Activated CD8-positive, alpha-beta T cell treated with anti-CD3 and anti-CD28 coated beads, Interleukin-2, amount 10 ng/mL, durations not matched to agents 7 days and 5 days (primary cell): ENCODE data around the gene CHRND. TPM values are rescaled to one million over a fixed set of nuclear protein-coding genes. Genes with fewer than 3 reads are reported as not detected.

Source experiments
- ATAC-seq: fragments of 150-1000 bp; cut with Tn5 transposase; one replicate; pipeline ENCODE4 v1.10.0; 2021; ENCODE audit warnings: moderate library complexity
- CTCF ChIA-PET: fragments of 350-600 bp; sonication (Branson Sonifier 250); formaldehyde crosslinking; loops from one replicate; lab custom pipeline; 2021; ENCODE audit warnings: antibody characterized with exemption; lab: Charles Lee
- POLR2A ChIA-PET: fragments of 350-600 bp; sonication (Branson Sonifier 250); formaldehyde crosslinking; loops from one replicate; lab custom pipeline; 2021; ENCODE audit warnings: antibody characterized with exemption; lab: Charles Lee
- DNase-seq: peaks from one replicate; pipeline ENCODE4 v3.0.0-alpha.2; 2020
- H3K27ac Mint-ChIP-seq: one replicate; pipeline ENCODE4 v1.8.0; 2021; ENCODE audit warnings: mild to moderate bottlenecking, mixed read lengths
- H3K27me3 Mint-ChIP-seq: one replicate; pipeline ENCODE4 v1.8.0; 2021; ENCODE audit warnings: low read depth, mixed read lengths
- H3K36me3 Mint-ChIP-seq: one replicate; pipeline ENCODE4 v1.8.0; 2021; ENCODE audit warnings: low read depth, mixed read lengths
- H3K4me1 Mint-ChIP-seq: one replicate; pipeline ENCODE4 v1.8.0; 2021; ENCODE audit warnings: low read depth, mixed read lengths
- H3K4me3 Mint-ChIP-seq: one replicate; pipeline ENCODE4 v1.8.0; 2021; ENCODE audit warnings: mild to moderate bottlenecking, mixed read lengths
- H3K9me3 Mint-ChIP-seq: one replicate; pipeline ENCODE4 v1.8.0; 2022; ENCODE audit warnings: mixed read lengths; ENCODE audit not compliant: insufficient read depth
- total RNA-seq, 2 experiments: library from RNA; stranded (reverse); gene quantifications; one replicate each; pipeline ENCODE4 v1.2.3, GENCODE V29; 2021

CHRND gene
- total RNA-seq, 2 experiments from 2014 or later: not detected

- Mint-ChIP-seq H3K4me3 (no peak overlapping the region), H3K27me3 (peaks cover 6% of the 10 kb centered on the region), H3K9me3 (no peaks in the 10 kb centered on the region), H3K27ac (no peak overlapping the region), H3K36me3 (no peaks in the 10 kb centered on the region), H3K4me1 (no peaks in the 10 kb centered on the region)
- CTCF ChIA-PET: no interaction called here
- ATAC-seq (no peak), DNase-seq (no peak)
- POLR2A ChIA-PET: no interaction called here
These were observed 10.3 kb upstream of the CHRND start for GRCh38 chr2:232515639-232516038.

- ATAC-seq (no peak), DNase-seq (no peak)
- Mint-ChIP-seq H3K9me3 (no peaks in the 10 kb centered on the region), H3K4me1 (peaks cover 2% of the 10 kb centered on the region), H3K27me3 (peaks cover 9% of the 10 kb centered on the region), H3K4me3 (no peak overlapping the region), H3K27ac (no peak overlapping the region), H3K36me3 (no peaks in the 10 kb centered on the region)
- ChIA-PET POLR2A (no interaction called here), CTCF (no interaction called here)
These were observed 9.4 kb upstream of the CHRND start for GRCh38 chr2:232516551-232516950.

GRCh38 chr2:232518844-232519243 lies 7.1 kb upstream of the CHRND start:
- Mint-ChIP-seq H3K9me3 (no peaks in the 10 kb centered on the region), H3K36me3 (no peaks in the 10 kb centered on the region), H3K4me3 (no peak overlapping the region), H3K27me3 (peaks cover 17% of the 10 kb centered on the region), H3K27ac (no peak overlapping the region), H3K4me1 (peaks cover 6% of the 10 kb centered on the region)
- ATAC-seq (no peak), DNase-seq (no peak)
- ChIA-PET POLR2A (no interaction called here), CTCF (no interaction called here)

- POLR2A ChIA-PET: no interaction called here
- Mint-ChIP-seq H3K27me3 (peaks cover 24% of the 10 kb centered on the region), H3K4me3 (no peak within 1 kb of the TSS), H3K27ac (no peak within 1 kb of the TSS), H3K4me1 (peaks cover 9% of the 10 kb centered on the region), H3K36me3 (no peaks in the 10 kb centered on the region), H3K9me3 (no peaks in the 10 kb centered on the region)
- CTCF ChIA-PET: interaction anchor here (2.4 kb wide), 1 partner anchor 73 kb away, joined by 11 read pairs; no protein-coding TSS in a partner anchor
- ATAC-seq (no peak), DNase-seq (no peak)
These were observed 6.2 kb upstream of the CHRND start, which contains the start of gene PRSS56 for GRCh38 chr2:232519581-232520438. Gene PRSS56 (plus strand): TSS chr2:232520388. CDS start chr2:232520599, 211 bp downstream.

GRCh38 chr2:232520489-232520888 lies 5.5 kb upstream of the CHRND start:
- no peak for DNase-seq
- no peaks in the 10 kb centered on the region for H3K36me3 Mint-ChIP-seq
- ChIA-PET POLR2A (no interaction called here), CTCF (interaction anchor here (2.4 kb wide), 1 partner anchor 73 kb away, joined by 11 read pairs; no protein-coding TSS in a partner anchor)
- H3K4me3 Mint-ChIP-seq: no peak overlapping the region
- H3K4me1 Mint-ChIP-seq: peaks cover 9% of the 10 kb centered on the region
- ATAC-seq: no peak
- H3K27me3 Mint-ChIP-seq: peaks cover 26% of the 10 kb centered on the region
- H3K9me3 Mint-ChIP-seq: no peaks in the 10 kb centered on the region
- no peak overlapping the region for H3K27ac Mint-ChIP-seq

- H3K4me3 Mint-ChIP-seq: no peak overlapping the region
- ChIA-PET CTCF (interaction anchor here (2.4 to 2.5 kb wide), 2 partner anchors 11 to 74 kb away, joined by 10 to 11 read pairs; no protein-coding TSS in a partner anchor), POLR2A (no interaction called here)
- no peaks in the 10 kb centered on the region for H3K9me3 Mint-ChIP-seq
- peaks cover 9% of the 10 kb centered on the region for H3K4me1 Mint-ChIP-seq
- no peak for ATAC-seq
- H3K36me3 Mint-ChIP-seq: no peaks in the 10 kb centered on the region
- no peak for DNase-seq
- peaks cover 26% of the 10 kb centered on the region for H3K27me3 Mint-ChIP-seq
- H3K27ac Mint-ChIP-seq: no peak overlapping the region
These were observed 4.9 kb upstream of the CHRND start for GRCh38 chr2:232521098-232521497.

GRCh38 chr2:232521959-232522622 lies 3.9 kb upstream of the CHRND start:
- POLR2A ChIA-PET: no interaction called here
- CTCF ChIA-PET: interaction anchor here (0.9 to 2.6 kb wide), 6 partner anchors 10 to 352 kb away, joined by 3 to 12 read pairs (median 8); no protein-coding TSS in a partner anchor

GRCh38 chr2:232522623-232523401 lies 3.1 kb upstream of the CHRND start:
- H3K36me3 Mint-ChIP-seq: no peaks in the 10 kb centered on the region
- no peak for DNase-seq
- H3K27me3 Mint-ChIP-seq: peaks cover 33% of the 10 kb centered on the region
- POLR2A ChIA-PET: no interaction called here
- no peak overlapping the region for H3K4me3 Mint-ChIP-seq
- peaks cover 9% of the 10 kb centered on the region for H3K4me1 Mint-ChIP-seq
- H3K27ac Mint-ChIP-seq: no peak overlapping the region
- no peaks in the 10 kb centered on the region for H3K9me3 Mint-ChIP-seq
- no peak for ATAC-seq
- CTCF ChIA-PET: interaction anchor here (0.9 to 2.6 kb wide), 6 partner anchors 9 to 352 kb away, joined by 3 to 12 read pairs (median 4); no protein-coding TSS in a partner anchor

More at GRCh38 chr2:232521959-232522622, 3.9 kb upstream of the CHRND start:
- ATAC-seq: peak; percentile 79
- H3K27me3 Mint-ChIP-seq: peaks cover 30% of the 10 kb centered on the region
- no peak overlapping the region for H3K4me3 Mint-ChIP-seq
- no peak overlapping the region for H3K27ac Mint-ChIP-seq
- peak; percentile 70 for DNase-seq
- no peaks in the 10 kb centered on the region for H3K9me3 Mint-ChIP-seq
- H3K36me3 Mint-ChIP-seq: no peaks in the 10 kb centered on the region
- peaks cover 9% of the 10 kb centered on the region for H3K4me1 Mint-ChIP-seq

- Mint-ChIP-seq H3K36me3 (no peaks in the 10 kb centered on the region), H3K4me1 (peaks cover 10% of the 10 kb centered on the region), H3K27ac (no peak overlapping the region), H3K27me3 (peaks cover 36% of the 10 kb centered on the region), H3K4me3 (no peak overlapping the region), H3K9me3 (no peaks in the 10 kb centered on the region)
- POLR2A ChIA-PET: no interaction called here
- CTCF ChIA-PET: interaction anchor here (1.0 to 2.6 kb wide), 6 partner anchors 9 to 110 kb away, joined by 3 to 12 read pairs (median 4); no protein-coding TSS in a partner anchor
- DNase-seq: no peak
- ATAC-seq: no peak
These were observed 2.6 kb upstream of the CHRND start for GRCh38 chr2:232523402-232523681.

GRCh38 chr2:232523682-232524597 lies 2.0 kb upstream of the CHRND start:
- H3K4me3 Mint-ChIP-seq: no peak overlapping the region
- ATAC-seq: peak; percentile 26
- CTCF ChIA-PET: interaction anchor here (1.0 to 2.6 kb wide), 3 partner anchors 73 to 111 kb away, joined by 3 to 12 read pairs (median 3); no protein-coding TSS in a partner anchor
- peak; percentile 41 for DNase-seq
- no peaks in the 10 kb centered on the region for H3K9me3 Mint-ChIP-seq
- no peaks in the 10 kb centered on the region for H3K36me3 Mint-ChIP-seq
- POLR2A ChIA-PET: no interaction called here
- H3K4me1 Mint-ChIP-seq: peaks cover 16% of the 10 kb centered on the region
- H3K27me3 Mint-ChIP-seq: peaks cover 42% of the 10 kb centered on the region
- no peak overlapping the region for H3K27ac Mint-ChIP-seq
